Lung (tissue), 12 donors: ENCODE results near the gene TCF12. TPM values are rescaled to one million over a fixed set of nuclear protein-coding genes. Genes with fewer than 3 reads are reported as not detected.

Source experiments
- ATAC-seq: fragments of 200-7000 bp; cut with Tn5 transposase; one replicate; pipeline ENCODE4 v1.9.1; 2020; ENCODE audit warnings: moderate number of reproducible peaks; ENCODE audit not compliant: insufficient read depth, low FRiP score
- DNase-seq, 3 donors: peaks; one replicate each; pipeline ENCODE4 v3.0.0-alpha.2; 2013 to 2017
- H3K27ac ChIP-seq, 2 donors: one replicate each; pipeline ENCODE4 v1.5.1; 2013; ENCODE audit warnings: mild to moderate bottlenecking in 2 of 2, moderate library complexity in 2 of 2, control low read depth in 1 of 2, inconsistent platforms in 1 of 2, low read depth in 1 of 2, low read length in 1 of 2
- H3K27me3 ChIP-seq, 3 donors: one replicate each; pipeline ENCODE4 v1.5.1; 2013; ENCODE audit warnings: low read length in 2 of 3; ENCODE audit not compliant: control insufficient read depth in 3 of 3, insufficient read depth in 3 of 3
- H3K36me3 ChIP-seq, 4 donors: one replicate each; pipeline ENCODE4 v1.5.1; 2013; ENCODE audit warnings: low read length in 4 of 4, mild to moderate bottlenecking in 1 of 4, moderate library complexity in 1 of 4; ENCODE audit not compliant: control insufficient read depth in 4 of 4, insufficient read depth in 4 of 4
- H3K4me1 ChIP-seq, 5 donors: one replicate each; pipeline ENCODE4 v1.5.1; 2013; ENCODE audit warnings: low read length in 5 of 5, mild to moderate bottlenecking in 2 of 5, moderate library complexity in 1 of 5; ENCODE audit not compliant: control insufficient read depth in 5 of 5, insufficient read depth in 5 of 5
- H3K4me3 ChIP-seq: one replicate; pipeline ENCODE4 v1.5.1; 2013; ENCODE audit warnings: mild to moderate bottlenecking, control low read depth, moderate library complexity
- H3K9ac ChIP-seq, 2 donors: one replicate each; pipeline ENCODE4 v1.5.1; 2013; ENCODE audit warnings: low read length in 2 of 2, control low read depth in 1 of 2; ENCODE audit not compliant: insufficient read depth in 1 of 2
- H3K9me3 ChIP-seq, 4 donors: one replicate each; pipeline ENCODE4 v1.5.1; 2013; ENCODE audit warnings: low read length in 3 of 4, mild to moderate bottlenecking in 1 of 4, moderate library complexity in 1 of 4; ENCODE audit not compliant: control insufficient read depth in 4 of 4, insufficient read depth in 3 of 4
- WGBS, 2 donors: extraction: QIAGEN DNeasy Blood & Tissue Kit; methylation state at CpG; one replicate each; pipeline ENCODE4 v1.1.7; 2013; 5-methylcytosine and 5-hydroxymethylcytosine counted together
- polyA plus RNA-seq, 2 donors: library from polyadenylated mRNA; stranded (reverse); fragments of 200-250 nt; gene quantifications; one replicate each; pipeline ENCODE4 v1.2.1, GENCODE V29; 2013
- total RNA-seq, 2 donors: library from RNA; depleted of rRNA in 1 of 2; stranded (reverse); fragments of >200 nt in 1 of 2; gene quantifications; one replicate each; pipeline ENCODE4 v1.2.1, GENCODE V29; 2014 to 2021
- TF ChIP-seq, protein P1 (sequence below): IDR thresholded peaks from 2 replicates; pipeline ENCODE4 v1.5.1; 2012; ENCODE audit warnings: mild to moderate bottlenecking; ENCODE audit errors: control extremely low read depth, extremely low read depth
- donor health status: control.
- donor health status: control.
- donor health status: Bipolar disorder and iron deficiency.
- donor health status: healthy.
- donor health status: DM: yes; HTN: yes; CAD: no.

TCF12 gene
- total and polyA plus RNA-seq, 4 donors, result 9.6 to 314 (median 56.3) TPM

- TF ChIP-seq, protein P1, sequence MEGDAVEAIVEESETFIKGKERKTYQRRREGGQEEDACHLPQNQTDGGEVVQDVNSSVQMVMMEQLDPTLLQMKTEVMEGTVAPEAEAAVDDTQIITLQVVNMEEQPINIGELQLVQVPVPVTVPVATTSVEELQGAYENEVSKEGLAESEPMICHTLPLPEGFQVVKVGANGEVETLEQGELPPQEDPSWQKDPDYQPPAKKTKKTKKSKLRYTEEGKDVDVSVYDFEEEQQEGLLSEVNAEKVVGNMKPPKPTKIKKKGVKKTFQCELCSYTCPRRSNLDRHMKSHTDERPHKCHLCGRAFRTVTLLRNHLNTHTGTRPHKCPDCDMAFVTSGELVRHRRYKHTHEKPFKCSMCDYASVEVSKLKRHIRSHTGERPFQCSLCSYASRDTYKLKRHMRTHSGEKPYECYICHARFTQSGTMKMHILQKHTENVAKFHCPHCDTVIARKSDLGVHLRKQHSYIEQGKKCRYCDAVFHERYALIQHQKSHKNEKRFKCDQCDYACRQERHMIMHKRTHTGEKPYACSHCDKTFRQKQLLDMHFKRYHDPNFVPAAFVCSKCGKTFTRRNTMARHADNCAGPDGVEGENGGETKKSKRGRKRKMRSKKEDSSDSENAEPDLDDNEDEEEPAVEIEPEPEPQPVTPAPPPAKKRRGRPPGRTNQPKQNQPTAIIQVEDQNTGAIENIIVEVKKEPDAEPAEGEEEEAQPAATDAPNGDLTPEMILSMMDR, result no peak
- no peak overlapping the region for H3K9ac ChIP-seq
- no peaks in the 10 kb centered on the region for H3K9me3 ChIP-seq
- H3K4me1 ChIP-seq, result peaks cover 0 to 16% (median 2%) of the 10 kb centered on the region in 5 donors
- DNase-seq (no peak), ATAC-seq (no peak)
- H3K27ac ChIP-seq, result no peak overlapping the region
- H3K27me3 ChIP-seq, result no peaks in the 10 kb centered on the region
- no peak overlapping the region for H3K4me3 ChIP-seq
- WGBS, 2 donors, result 87 to 89% methylated on average over 5 of the region's 5 CpGs
- H3K36me3 ChIP-seq, result peaks cover 0 to 1% (median 0%) of the 10 kb centered on the region in 4 donors
These were observed 127.4 kb downstream of the TCF12 start for GRCh38 chr15:57045741-57046382.

GRCh38 chr15:57048930-57049549 lies 130.6 kb downstream of the TCF12 start:
- H3K27me3 ChIP-seq, result no peaks in the 10 kb centered on the region
- no peak overlapping the region for H3K4me3 ChIP-seq
- peaks cover 0 to 26% (median 7%) of the 10 kb centered on the region in 5 donors for H3K4me1 ChIP-seq
- no peak overlapping the region for H3K27ac ChIP-seq
- no peak overlapping the region for H3K9ac ChIP-seq
- TF ChIP-seq, protein P1, result no peak
- no peak for DNase-seq
- H3K36me3 ChIP-seq, result peaks cover 0 to 1% (median 0%) of the 10 kb centered on the region in 4 donors
- WGBS, 2 donors, result 92 to 94% methylated on average over 6 of the region's 6 CpGs
- ATAC-seq, result no peak
- H3K9me3 ChIP-seq, result no peaks in the 10 kb centered on the region

- Histone ChIP-seq H3K4me1 (peaks cover 0 to 28% (median 9%) of the 10 kb centered on the region in 5 donors), H3K9me3 (no peaks in the 10 kb centered on the region), H3K27me3 (no peaks in the 10 kb centered on the region), H3K9ac (no peak overlapping the region), H3K27ac (no peak overlapping the region), H3K4me3 (no peak overlapping the region), H3K36me3 (no peaks in the 10 kb centered on the region)
- WGBS, 2 donors, result 75 to 78% methylated on average over 4 of the region's 4 CpGs
- TF ChIP-seq, protein P1, result no peak
- ATAC-seq (no peak), DNase-seq (no peak)
These were observed 135.0 kb downstream of the TCF12 start for GRCh38 chr15:57053470-57053869.
